Head of caudate nucleus (tissue), 42 donors: ENCODE data around the gene CHST1.

Source experiments
- DNase-seq, 42 donors: peaks; one replicate each; pipeline versions ENCODE4 v3.0.0 to v3.0.0-alpha.2; 2020 to 2021; ENCODE audit warnings: mixed read lengths in 7 of 42
- intact Hi-C: fragments of 100-400 bp; cut with DNase I; formaldehyde crosslinking; loops from one replicate; pipeline ENCODE4 v1.15.0; 2022

The CHST1 gene

GRCh38 chr11:45676522-45677095, 11.2 kb upstream of the CHST1 start:
- DNase-seq: no peak
- intact Hi-C loops: no loop called here

- no peak for DNase-seq
- intact Hi-C loops: no loop called here
These were observed 10.2 kb upstream of the CHST1 start for GRCh38 chr11:45675646-45676045.

GRCh38 chr11:45674481-45675190, 9.2 kb upstream of the CHST1 start:
- DNase-seq: no peak
- intact Hi-C loops: no loop called here

GRCh38 chr11:45673441-45673840, 8.0 kb upstream of the CHST1 start:
- intact Hi-C loops: no loop called here
- no peak for DNase-seq

GRCh38 chr11:45672593-45672992, 7.2 kb upstream of the CHST1 start:
- intact Hi-C loops: no loop called here
- no peak for DNase-seq

GRCh38 chr11:45671246-45672171, 6.1 kb upstream of the CHST1 start:
- DNase-seq: peak; percentile 54 to 92 (median 82)

GRCh38 chr11:45670386-45671135, 5.1 kb upstream of the CHST1 start:
- intact Hi-C loops: no loop called here
- DNase-seq: no peak

More at GRCh38 chr11:45671246-45672171, 6.1 kb upstream of the CHST1 start:
- intact Hi-C loops: no loop called here

- no peak for DNase-seq
- intact Hi-C loops: loop anchor here (10.0 kb wide), 1 partner anchor 295 kb away; no protein-coding TSS in a partner anchor
These were observed 4.5 kb upstream of the CHST1 start for GRCh38 chr11:45669956-45670355.

- intact Hi-C loops: loop anchor here (10.0 kb wide), 1 partner anchor 294 kb away; no protein-coding TSS in a partner anchor
- no peak for DNase-seq
These were observed 3.7 kb upstream of the CHST1 start for GRCh38 chr11:45669146-45669545.

- DNase-seq: no peak
- intact Hi-C loops: loop anchor here (10.0 kb wide), 1 partner anchor 293 kb away; no protein-coding TSS in a partner anchor
These were observed 2.7 kb upstream of the CHST1 start for GRCh38 chr11:45667929-45668680.

- no peak for DNase-seq
- intact Hi-C loops: loop anchor here (10.0 kb wide), 1 partner anchor 292 kb away; no protein-coding TSS in a partner anchor
These were observed 1.5 kb upstream of the CHST1 start for GRCh38 chr11:45666648-45667642.

- intact Hi-C loops: loop anchor here (10.0 kb wide), 1 partner anchor 291 kb away; no protein-coding TSS in a partner anchor
- peak in 3 of 42 donors; percentile 25 to 77 (median 42) for DNase-seq
These were observed 668 bp upstream of the CHST1 start for GRCh38 chr11:45665933-45666647.

- intact Hi-C loops: loop anchor here (10.0 kb wide), 1 partner anchor 290 kb away; no protein-coding TSS in a partner anchor
- DNase-seq: peak in 3 of 42 donors; percentile 29 to 55 (median 48)
These were observed 831 bp downstream of the CHST1 start for GRCh38 chr11:45664376-45665205.

GRCh38 chr11:45663486-45664375, 1.7 kb downstream of the CHST1 start:
- intact Hi-C loops: loop anchor here (10.0 kb wide), 1 partner anchor 289 kb away; no protein-coding TSS in a partner anchor
- DNase-seq: peak in 1 of 42 donors; percentile 28
